CD4-positive, alpha-beta T cell treated with Interferon alpha-2 for 1 hour (primary cell): Measurements from ENCODE around the gene LYPLAL1.
"Not testable (repeated sequence)": the region's sequence is repeated elsewhere in the genome, so short reads cannot be mapped to it uniquely, and the experiment has no call there.

Source experiments
- DNase-seq, 2 donors: peaks; one replicate each; pipeline ENCODE4 v3.0.0-alpha.2; 2020 to 2022

LYPLAL1 gene

GRCh38 chr1:219226196-219226595 is 52.5 kb downstream of the LYPLAL1 start:
- no peak for DNase-seq

GRCh38 chr1:219227360-219228057 is 53.8 kb downstream of the LYPLAL1 start:
- no peak for DNase-seq

GRCh38 chr1:219228058-219228419 is 54.4 kb downstream of the LYPLAL1 start:
- no peak for DNase-seq

- DNase-seq = no peak
These were observed 59.2 kb downstream of the LYPLAL1 start for GRCh38 chr1:219232890-219233289.

- DNase-seq = peak in 1 of 2 donors; percentile 18
These were observed 62.3 kb downstream of the LYPLAL1 start for GRCh38 chr1:219235903-219236481.

- no peak for DNase-seq
These were observed 63.4 kb downstream of the LYPLAL1 start for GRCh38 chr1:219236933-219237610.

GRCh38 chr1:219239518-219239917 is 65.8 kb downstream of the LYPLAL1 start:
- DNase-seq = no peak

- no peak for DNase-seq
These were observed 71.2 kb downstream of the LYPLAL1 start for GRCh38 chr1:219244864-219245263.

- DNase-seq = no peak
These were observed 73.8 kb downstream of the LYPLAL1 start for GRCh38 chr1:219247441-219247840.

- DNase-seq = not testable (repeated sequence)
These were observed 76.8 kb downstream of the LYPLAL1 start for GRCh38 chr1:219250468-219250867.

- DNase-seq = no peak
These were observed 84.1 kb downstream of the LYPLAL1 start for GRCh38 chr1:219257751-219258150.

- DNase-seq = no peak
These were observed 87.8 kb downstream of the LYPLAL1 start for GRCh38 chr1:219261454-219261853.
